GM23248 (cell line): ENCODE results near the gene TENM3. TPM values are rescaled to one million over a fixed set of nuclear protein-coding genes. Genes with fewer than 3 reads are reported as not detected.

Source experiments
- DNase-seq: peaks from one replicate; pipeline ENCODE4 v3.0.0-alpha.2; 2015
- H2AFZ ChIP-seq: fragments of 200-600 bp; sonication (generic); 2 replicates; pipeline ENCODE4 v1.6.1; 2016; ENCODE audit warnings: antibody characterized with exemption
- H3F3A ChIP-seq: fragments of 200-600 bp; sonication (generic); 2 replicates; pipeline ENCODE4 v1.6.1; 2016; ENCODE audit warnings: mild to moderate bottlenecking, antibody characterized with exemption, mixed run types; ENCODE audit not compliant: insufficient read depth
- H3K27ac ChIP-seq: fragments of 200-600 bp; sonication (generic); 2 replicates; pipeline ENCODE4 v1.5.1; 2016; ENCODE audit warnings: mild to moderate bottlenecking
- H3K27me3 ChIP-seq: fragments of 200-600 bp; sonication (generic); replicated peaks from 2 replicates; pipeline ENCODE4 v1.6.1; 2016; ENCODE audit warnings: mild to moderate bottlenecking; ENCODE audit not compliant: insufficient read depth
- H3K36me3 ChIP-seq: fragments of 200-600 bp; sonication (generic); 2 replicates; pipeline ENCODE4 v1.6.1; 2016; ENCODE audit warnings: low read depth, mild to moderate bottlenecking
- H3K4me1 ChIP-seq: fragments of 200-600 bp; sonication (generic); 2 replicates; pipeline ENCODE4 v1.6.1; 2016; ENCODE audit warnings: mild to moderate bottlenecking; ENCODE audit not compliant: insufficient read depth
- H3K4me2 ChIP-seq: fragments of 200-600 bp; sonication (generic); one replicate; pipeline ENCODE4 v1.6.1; 2016; ENCODE audit warnings: mild to moderate bottlenecking; ENCODE audit not compliant: unreplicated experiment
- H3K4me3 ChIP-seq: fragments of 200-600 bp; sonication (generic); 2 replicates; pipeline ENCODE4 v1.5.1; 2016; ENCODE audit warnings: mild to moderate bottlenecking
- H3K79me2 ChIP-seq: fragments of 200-600 bp; sonication (generic); 2 replicates; pipeline ENCODE4 v1.6.1; 2016; ENCODE audit warnings: mild to moderate bottlenecking; ENCODE audit not compliant: insufficient read depth
- H3K9ac ChIP-seq: fragments of 200-600 bp; sonication (generic); 2 replicates; pipeline ENCODE4 v1.6.1; 2016; ENCODE audit warnings: mild to moderate bottlenecking
- H3K9me2 ChIP-seq: fragments of 200-600 bp; sonication (generic); 2 replicates; pipeline ENCODE4 v1.6.1; 2016; ENCODE audit warnings: mixed run types, mild to moderate bottlenecking, moderate library complexity; ENCODE audit not compliant: insufficient read depth
- H3K9me3 ChIP-seq: fragments of 200-600 bp; sonication (generic); one replicate; pipeline ENCODE4 v1.6.1; 2017; ENCODE audit warnings: low read depth
- H4K20me1 ChIP-seq: fragments of 200-600 bp; sonication (generic); 2 replicates; pipeline ENCODE4 v1.6.0; 2016; ENCODE audit not compliant: insufficient read depth
- EZH2 ChIP-seq: fragments of 200-600 bp; sonication (generic); IDR thresholded peaks from 2 replicates; pipeline ENCODE4 v1.6.1; 2018; ENCODE audit warnings: antibody characterized with exemption, mild to moderate bottlenecking; ENCODE audit not compliant: insufficient read depth, poor library complexity, severe bottlenecking
- EZH2phosphoT487 ChIP-seq: fragments of 200-600 bp; sonication (generic); IDR thresholded peaks from 2 replicates; pipeline ENCODE4 v1.6.1; 2018; ENCODE audit warnings: antibody characterized with exemption, moderate library complexity, mild to moderate bottlenecking, low read depth; ENCODE audit not compliant: insufficient read depth
- WGBS, 2 experiments: methylation state at CpG; one replicate each; pipeline ENCODE4 v1.1.6; 2015 to 2017; ENCODE audit warnings: low lambda C conversion rate in 2 of 2, low coverage in 1 of 2; ENCODE audit errors: missing lambda C conversion rate in 2 of 2; 5-methylcytosine and 5-hydroxymethylcytosine counted together
- in situ Hi-C: fragments of 300-500 bp; cut with MboI; formaldehyde crosslinking; loops from 2 replicates; pipeline ENCODE4 v1.15.0; 2020
- polyA plus RNA-seq: library from polyadenylated mRNA; unstranded; fragments of >200 nt; fragmentation: Nextera tagmentation; extraction: Ambion mirVana; gene quantifications from 2 replicates; pipeline ENCODE4 v1.2.1, GENCODE V29; 2016
- total RNA-seq: library from RNA; depleted of rRNA; stranded (reverse); fragments of >200 nt; shearing (Covaris generic); gene quantifications from 2 replicates; pipeline ENCODE4 v1.2.3, GENCODE V29; 2014

Gene TENM3
- total and polyA plus RNA-seq, 2 experiments from 2014 or later = 0.83 to 8.1 TPM

DNA sequence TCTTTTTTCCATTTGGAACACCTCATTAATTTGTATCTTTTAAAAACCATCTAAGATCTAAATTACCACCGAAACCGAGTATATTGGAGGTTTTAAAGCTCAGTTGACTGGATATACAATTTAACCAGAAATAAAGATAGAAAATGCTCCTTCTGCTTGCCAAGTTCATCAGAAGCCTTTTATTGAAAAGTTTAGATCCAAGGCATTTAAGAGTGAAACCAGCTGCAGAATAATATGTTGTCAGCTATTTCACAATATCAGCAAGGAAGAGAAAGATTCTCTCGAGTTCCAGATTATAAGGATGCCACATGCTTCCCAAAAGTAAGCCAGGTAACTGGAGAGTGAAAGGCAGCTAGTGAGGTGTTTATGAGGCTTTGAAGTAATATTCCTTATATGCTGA lies 456.6 kb downstream of the TENM3 start:
- no peak overlapping the region for H3K4me3 ChIP-seq
- in situ Hi-C loops = no loop called here
- H3F3A ChIP-seq = no peaks in the 10 kb centered on the region
- no peaks in the 10 kb centered on the region for H3K9me2 ChIP-seq
- no peak overlapping the region for H2AFZ ChIP-seq
- H3K36me3 ChIP-seq = no peaks in the 10 kb centered on the region
- H3K4me1 ChIP-seq = no peaks in the 10 kb centered on the region
- DNase-seq = no peak
- H3K4me2 ChIP-seq = no peak overlapping the region
- no peak overlapping the region for H3K9ac ChIP-seq
- H3K27ac ChIP-seq = no peak overlapping the region
- no peaks in the 10 kb centered on the region for H3K27me3 ChIP-seq
- TF ChIP-seq EZH2phosphoT487 = no peak
- no peak for TF ChIP-seq EZH2
- H3K9me3 ChIP-seq = no peaks in the 10 kb centered on the region
- no peaks in the 10 kb centered on the region for H3K79me2 ChIP-seq
- H4K20me1 ChIP-seq = no peaks in the 10 kb centered on the region
- 11 to 12% methylated on average over 3 of the region's 3 CpGs for WGBS, 2 experiments

DNA sequence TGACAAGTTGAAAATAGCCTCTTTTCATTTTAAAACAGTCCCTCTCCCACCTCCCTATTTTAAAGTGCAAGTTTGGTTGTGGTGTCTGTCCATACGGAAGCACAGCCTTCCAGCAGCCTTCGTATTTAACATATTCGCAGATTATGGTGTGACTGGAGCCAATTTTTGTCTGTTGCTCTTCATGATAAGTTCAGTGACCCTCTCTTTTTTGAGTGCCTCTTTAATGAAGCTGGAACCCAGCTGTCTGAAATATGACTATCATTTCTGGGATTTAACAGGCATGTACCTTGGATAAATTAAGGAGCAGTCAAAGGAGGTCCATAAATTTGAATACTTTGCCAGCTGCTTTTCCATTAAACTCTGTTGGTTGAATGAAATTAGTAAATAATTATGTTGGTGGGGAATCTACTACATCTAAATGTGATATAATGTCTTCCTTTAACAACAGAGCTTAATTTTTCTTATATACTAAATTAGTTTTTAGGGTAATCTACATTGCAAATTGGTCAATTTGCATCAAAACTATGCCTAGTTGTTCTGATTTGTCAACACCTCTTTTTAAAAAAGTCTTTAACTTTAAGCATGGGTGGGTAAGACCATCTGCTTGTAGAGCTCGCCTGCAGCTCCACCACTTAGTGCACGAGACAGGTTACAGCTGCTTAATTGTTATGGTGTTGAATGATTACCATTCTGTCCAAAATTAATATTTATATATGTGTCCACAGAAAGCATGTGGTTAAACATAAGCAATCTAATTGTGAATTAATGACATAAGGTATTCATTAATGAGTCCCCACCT lies 457.4 kb downstream of the TENM3 start:
- H3K9me3 ChIP-seq = no peaks in the 10 kb centered on the region
- H3K9ac ChIP-seq = no peak overlapping the region
- no peaks in the 10 kb centered on the region for H3K9me2 ChIP-seq
- H3K27me3 ChIP-seq = no peaks in the 10 kb centered on the region
- DNase-seq = no peak
- no peak overlapping the region for H3K4me2 ChIP-seq
- TF ChIP-seq EZH2 (no peak), EZH2phosphoT487 (no peak)
- no peak overlapping the region for H3K4me3 ChIP-seq
- H3K4me1 ChIP-seq = no peaks in the 10 kb centered on the region
- no peaks in the 10 kb centered on the region for H3F3A ChIP-seq
- no peak overlapping the region for H2AFZ ChIP-seq
- in situ Hi-C loops = no loop called here
- H3K36me3 ChIP-seq = no peaks in the 10 kb centered on the region
- no peaks in the 10 kb centered on the region for H4K20me1 ChIP-seq
- H3K27ac ChIP-seq = no peak overlapping the region
- H3K79me2 ChIP-seq = no peaks in the 10 kb centered on the region
- WGBS, 2 experiments = 43 to 49% methylated on average over 5 of the region's 5 CpGs

DNA sequence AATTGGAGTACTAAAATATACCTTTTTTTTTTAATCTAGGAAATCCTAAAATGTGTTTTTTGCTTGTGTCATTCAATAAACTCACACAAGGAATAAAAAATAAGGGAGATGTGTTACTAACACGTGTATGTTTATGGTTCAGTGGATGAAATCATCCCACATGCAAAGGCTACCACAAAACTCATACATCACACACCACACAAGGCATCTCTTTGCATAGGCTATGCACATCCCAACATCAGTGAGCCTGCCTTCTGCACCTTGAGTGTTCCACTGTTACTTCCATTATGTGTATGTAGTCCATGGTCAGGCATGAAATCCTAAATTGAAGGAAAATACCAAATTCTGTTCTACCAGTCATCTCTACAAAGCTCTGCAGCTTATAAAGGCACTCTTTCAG lies 460.9 kb downstream of the TENM3 start:
- H3K79me2 ChIP-seq = no peaks in the 10 kb centered on the region
- TF ChIP-seq EZH2 = no peak
- no peak for TF ChIP-seq EZH2phosphoT487
- H3K27ac ChIP-seq = no peak overlapping the region
- in situ Hi-C loops = no loop called here
- no peaks in the 10 kb centered on the region for H3F3A ChIP-seq
- H2AFZ ChIP-seq = no peak overlapping the region
- H3K9me3 ChIP-seq = no peaks in the 10 kb centered on the region
- no peak overlapping the region for H3K4me2 ChIP-seq
- 0% methylated on average over 1 of the region's 1 CpG for WGBS, 2 experiments
- no peak overlapping the region for H3K9ac ChIP-seq
- H4K20me1 ChIP-seq = no peaks in the 10 kb centered on the region
- H3K9me2 ChIP-seq = no peaks in the 10 kb centered on the region
- H3K4me3 ChIP-seq = no peak overlapping the region
- H3K36me3 ChIP-seq = no peaks in the 10 kb centered on the region
- H3K4me1 ChIP-seq = no peaks in the 10 kb centered on the region
- no peak for DNase-seq
- no peaks in the 10 kb centered on the region for H3K27me3 ChIP-seq

DNA sequence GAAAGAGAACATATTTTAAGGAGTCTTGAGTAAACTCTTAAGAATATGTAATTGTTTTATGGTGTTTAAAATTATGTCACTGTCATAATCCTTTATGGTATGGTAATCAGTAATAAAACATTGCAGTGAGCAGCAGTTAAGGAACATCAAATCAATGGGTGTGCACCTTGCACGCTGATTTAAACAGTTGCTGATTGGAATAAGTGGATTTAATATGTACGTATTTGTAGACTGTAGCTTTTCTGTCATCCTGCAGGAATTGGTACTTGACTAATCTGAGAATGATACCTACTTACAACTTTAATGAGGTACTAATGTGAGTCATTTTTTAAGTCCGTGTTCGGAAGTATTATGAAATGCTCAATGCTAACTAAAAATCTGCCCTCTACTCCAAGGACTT lies 461.7 kb downstream of the TENM3 start:
- H3K79me2 ChIP-seq = no peaks in the 10 kb centered on the region
- H3F3A ChIP-seq = no peaks in the 10 kb centered on the region
- no peaks in the 10 kb centered on the region for H4K20me1 ChIP-seq
- H3K27me3 ChIP-seq = no peaks in the 10 kb centered on the region
- H3K27ac ChIP-seq = no peak overlapping the region
- H2AFZ ChIP-seq = no peak overlapping the region
- no peaks in the 10 kb centered on the region for H3K36me3 ChIP-seq
- no peak overlapping the region for H3K4me2 ChIP-seq
- H3K9me2 ChIP-seq = no peaks in the 10 kb centered on the region
- H3K4me1 ChIP-seq = no peaks in the 10 kb centered on the region
- H3K9me3 ChIP-seq = no peaks in the 10 kb centered on the region
- H3K4me3 ChIP-seq = no peak overlapping the region
- in situ Hi-C loops = no loop called here
- H3K9ac ChIP-seq = no peak overlapping the region
- WGBS, 2 experiments = 61 to 62% methylated on average over 4 of the region's 4 CpGs
- no peak for TF ChIP-seq EZH2
- no peak for TF ChIP-seq EZH2phosphoT487
- DNase-seq = no peak

GRCh38 chr4:182705389-182705788 lies 462.2 kb downstream of the TENM3 start:
- DNase-seq = no peak
- H3K9me3 ChIP-seq = no peaks in the 10 kb centered on the region
- H3K9ac ChIP-seq = no peak overlapping the region
- no peaks in the 10 kb centered on the region for H4K20me1 ChIP-seq
- H2AFZ ChIP-seq = no peak overlapping the region
- in situ Hi-C loops = no loop called here
- no peaks in the 10 kb centered on the region for H3K27me3 ChIP-seq
- H3F3A ChIP-seq = no peaks in the 10 kb centered on the region
- no peaks in the 10 kb centered on the region for H3K4me1 ChIP-seq
- H3K4me3 ChIP-seq = no peak overlapping the region
- no peaks in the 10 kb centered on the region for H3K9me2 ChIP-seq
- no peaks in the 10 kb centered on the region for H3K79me2 ChIP-seq
- TF ChIP-seq EZH2 = no peak
- H3K27ac ChIP-seq = no peak overlapping the region
- 78 to 79% methylated on average over 11 of the region's 11 CpGs for WGBS, 2 experiments
- no peaks in the 10 kb centered on the region for H3K36me3 ChIP-seq
- no peak overlapping the region for H3K4me2 ChIP-seq
